Measurements from ENCODE around the gene ZNF595. TPM values are rescaled to one million over a fixed set of nuclear protein-coding genes. Genes with fewer than 3 reads are reported as not detected.
"Not testable (repeated sequence)": the region's sequence is repeated elsewhere in the genome, so short reads cannot be mapped to it uniquely, and the experiment has no call there.

ZNF595 gene
- total RNA-seq, 2 experiments from 2014 or later, result 1.6 to 1.9 TPM

DNA sequence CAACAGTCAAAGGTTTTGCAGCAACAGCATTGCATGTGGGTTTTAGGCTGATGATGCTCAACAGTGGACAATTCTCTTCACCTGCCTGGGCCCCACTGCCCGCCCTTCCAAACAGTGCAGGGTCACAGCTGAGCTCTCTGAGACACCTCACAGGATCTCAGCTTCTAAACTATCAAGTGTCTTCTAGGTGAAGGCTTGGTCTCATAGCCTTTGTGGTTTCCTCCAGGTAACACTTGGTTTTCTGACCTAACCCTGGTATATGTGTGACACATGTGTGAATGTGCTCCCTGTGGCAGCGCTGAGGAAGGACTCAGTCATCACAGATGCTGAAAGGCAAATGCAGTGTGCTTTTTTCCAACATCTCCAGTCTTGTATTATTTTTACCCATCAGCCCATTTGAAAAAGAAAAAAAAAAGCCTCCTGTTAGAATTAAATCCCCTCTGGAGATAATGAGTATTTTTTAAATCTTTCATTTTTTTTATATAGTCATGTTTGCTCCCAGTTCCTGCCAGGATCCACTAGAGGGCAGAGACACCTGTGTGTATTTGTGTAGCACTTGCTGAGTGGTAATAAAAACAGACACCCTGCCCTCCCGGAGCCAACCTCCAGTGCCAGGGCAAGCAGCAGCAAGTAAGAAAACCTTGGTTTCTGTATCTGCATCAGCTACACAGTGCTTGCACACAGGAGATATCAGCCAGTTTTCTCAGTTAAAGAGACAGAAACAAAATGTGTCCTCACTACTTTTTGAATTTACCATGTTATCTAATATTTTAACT, 24.2 kb upstream of the ZNF595 start:
- POLR2A ChIA-PET, result interaction anchor here (0.6 to 3.2 kb wide), 7 partner anchors 7 to 265 kb away, joined by 3 to 41 read pairs (median 4); no protein-coding TSS in a partner anchor
- H3K4me1 ChIP-seq (ENCODE audit: insufficient read depth, low read length, poor library complexity, severe bottlenecking); DNase-seq (ENCODE audit: low spot score); H3K9me2 ChIP-seq (ENCODE audit: insufficient read depth, low read length); H3K4me2 ChIP-seq (ENCODE audit: low read length); H3K4me3 ChIP-seq (ENCODE audit: low read depth, low read length, poor library complexity, severe bottlenecking); H2AFZ ChIP-seq (ENCODE audit: low read length); H3K27ac ChIP-seq (ENCODE audit: low read depth, low read length, poor library complexity, severe bottlenecking); H3K36me3 ChIP-seq (ENCODE audit: insufficient read depth, low read length); H3K79me2 ChIP-seq (ENCODE audit: insufficient read depth, low read depth, low read length); H4K20me1 ChIP-seq (ENCODE audit: insufficient read depth, low read length); H3K9me3 ChIP-seq (ENCODE audit: low read length); intact Hi-C loops (cut with micrococcal nuclease; ENCODE audit: unreplicated experiment): not testable (repeated sequence)
- CTCF ChIA-PET (ENCODE audit: unreplicated experiment), result interaction anchor here (1.0 to 1.6 kb wide), 6 partner anchors 8 to 28 kb away, joined by 3 to 6 read pairs (median 4); no protein-coding TSS in a partner anchor
- BruUV-seq (replicated peaks), result TSS peak; percentile 62

DNA sequence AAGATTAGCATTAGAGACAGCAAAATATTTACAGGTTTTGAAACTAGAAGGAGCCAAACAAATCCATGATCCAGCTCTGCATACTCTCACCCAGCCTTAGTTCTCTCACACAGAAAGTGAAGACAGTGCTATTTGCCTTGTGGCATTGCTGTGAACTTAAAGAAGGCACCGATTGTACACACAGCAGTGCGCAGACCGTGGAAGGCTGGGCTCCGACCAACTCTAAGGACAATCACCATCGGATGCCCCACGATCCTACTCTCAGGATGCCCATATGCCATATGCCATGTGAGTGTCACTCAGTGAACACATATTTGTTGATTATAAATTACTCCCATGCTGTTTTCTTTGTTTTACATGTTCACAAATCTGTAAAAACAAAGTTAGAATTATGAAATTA, 19.8 kb upstream of the ZNF595 start:
- H2AFZ ChIP-seq (ENCODE audit: low read length); CTCF ChIA-PET (ENCODE audit: unreplicated experiment); H3K79me2 ChIP-seq (ENCODE audit: insufficient read depth, low read depth, low read length); H3K4me3 ChIP-seq (ENCODE audit: low read depth, low read length, poor library complexity, severe bottlenecking); H3K4me2 ChIP-seq (ENCODE audit: low read length); H3K27ac ChIP-seq (ENCODE audit: low read depth, low read length, poor library complexity, severe bottlenecking); H3K36me3 ChIP-seq (ENCODE audit: insufficient read depth, low read length); DNase-seq (ENCODE audit: low spot score); H3K9me2 ChIP-seq (ENCODE audit: insufficient read depth, low read length); POLR2A ChIA-PET; intact Hi-C loops (cut with micrococcal nuclease; ENCODE audit: unreplicated experiment); H4K20me1 ChIP-seq (ENCODE audit: insufficient read depth, low read length); BruUV-seq (replicated peaks); H3K9me3 ChIP-seq (ENCODE audit: low read length): not testable (repeated sequence)
- H3K4me1 ChIP-seq (ENCODE audit: insufficient read depth, low read length, poor library complexity, severe bottlenecking), result peaks cover 22% of the 10 kb centered on the region

DNA sequence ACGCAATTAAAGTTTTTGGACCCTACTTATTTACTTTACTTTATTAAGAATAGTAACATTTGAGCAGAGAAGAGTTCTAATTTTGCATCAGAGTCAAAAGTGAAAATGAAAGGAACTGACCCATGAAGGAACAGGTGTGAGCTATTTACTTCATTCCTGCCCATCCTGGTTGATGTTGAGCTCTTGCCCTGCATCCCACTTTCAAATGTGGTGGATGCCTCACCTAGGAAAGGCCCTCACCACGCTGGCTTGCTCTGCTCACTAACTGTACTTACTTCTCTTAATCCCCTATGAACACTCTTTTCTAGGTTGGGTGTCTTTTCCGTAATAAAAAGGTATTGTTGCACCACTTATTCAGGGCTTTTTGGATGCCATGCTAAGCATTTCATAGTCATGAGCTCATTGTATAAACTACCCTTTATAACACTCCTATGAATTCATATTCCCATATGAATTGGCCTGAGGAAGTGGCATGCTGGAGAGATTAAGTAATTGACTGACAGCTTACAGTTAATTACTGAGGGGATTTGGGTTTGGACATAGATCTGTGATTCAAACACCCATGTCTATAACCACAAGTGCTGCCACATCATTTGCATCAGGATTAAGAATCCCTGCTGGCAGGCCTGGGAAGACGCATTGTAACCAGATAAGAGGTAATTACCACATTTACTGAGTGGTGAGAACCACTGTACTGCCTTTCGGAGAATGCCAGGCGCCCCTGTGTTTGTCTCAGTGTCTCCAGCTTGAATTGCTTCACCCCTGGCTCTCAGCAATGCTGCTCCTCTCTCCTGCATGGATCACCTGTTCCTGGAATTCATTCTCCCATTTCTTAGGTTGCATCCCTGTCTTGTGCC, 16.3 kb upstream of the ZNF595 start:
- BruUV-seq (replicated peaks), result not testable (repeated sequence)

DNA sequence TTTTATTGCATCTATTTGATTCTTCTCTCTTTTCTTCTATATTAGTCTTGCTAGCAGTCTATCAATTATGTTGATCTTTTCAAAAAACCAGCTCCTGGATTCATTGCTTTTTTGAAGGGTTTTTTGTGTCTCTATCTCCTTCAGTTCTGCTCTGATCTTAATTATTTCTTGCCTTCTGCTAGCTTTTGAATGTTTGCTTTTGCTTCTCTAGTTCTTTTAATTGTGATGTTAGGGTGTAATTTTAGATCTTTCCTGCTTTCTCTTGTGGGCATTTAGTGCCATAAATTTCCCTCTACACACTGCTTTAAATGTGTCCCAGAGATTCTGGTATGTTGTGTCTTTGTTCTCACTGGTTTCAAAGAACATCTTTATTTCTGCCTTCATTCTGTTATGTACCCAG, 14.9 kb upstream of the ZNF595 start:
- POLR2A ChIA-PET, result interaction anchor here (1.9 to 6.4 kb wide), 2 partner anchors 14 to 25 kb away, joined by 7 to 359 read pairs; partner anchors contain the start of gene ZNF595
- H3K36me3 ChIP-seq (ENCODE audit: insufficient read depth, low read length); H3K4me3 ChIP-seq (ENCODE audit: low read depth, low read length, poor library complexity, severe bottlenecking); BruUV-seq (replicated peaks); H3K4me2 ChIP-seq (ENCODE audit: low read length); DNase-seq (ENCODE audit: low spot score); H4K20me1 ChIP-seq (ENCODE audit: insufficient read depth, low read length); intact Hi-C loops (cut with micrococcal nuclease; ENCODE audit: unreplicated experiment); H2AFZ ChIP-seq (ENCODE audit: low read length); H3K9me2 ChIP-seq (ENCODE audit: insufficient read depth, low read length); H3K9me3 ChIP-seq (ENCODE audit: low read length); H3K27ac ChIP-seq (ENCODE audit: low read depth, low read length, poor library complexity, severe bottlenecking); H3K79me2 ChIP-seq (ENCODE audit: insufficient read depth, low read depth, low read length): not testable (repeated sequence)
- H3K4me1 ChIP-seq (ENCODE audit: insufficient read depth, low read length, poor library complexity, severe bottlenecking), result peaks cover 25% of the 10 kb centered on the region
- CTCF ChIA-PET (ENCODE audit: unreplicated experiment), result interaction anchor here (2.1 to 3.0 kb wide), 2 partner anchors 9 to 11 kb away, joined by 4 to 13 read pairs; no protein-coding TSS in a partner anchor

More for the DNA sequence above, 16.3 kb upstream of the ZNF595 start:
- H3K9me3 ChIP-seq (ENCODE audit: low read length); intact Hi-C loops (cut with micrococcal nuclease; ENCODE audit: unreplicated experiment); H4K20me1 ChIP-seq (ENCODE audit: insufficient read depth, low read length); H3K9me2 ChIP-seq (ENCODE audit: insufficient read depth, low read length); H2AFZ ChIP-seq (ENCODE audit: low read length); H3K79me2 ChIP-seq (ENCODE audit: insufficient read depth, low read depth, low read length); H3K36me3 ChIP-seq (ENCODE audit: insufficient read depth, low read length): not testable (repeated sequence)
- ChIA-PET POLR2A (interaction anchor here (1.9 to 6.4 kb wide), 4 partner anchors 9 to 26 kb away, joined by 7 to 359 read pairs (median 12); partner anchors contain the start of gene ZNF595), CTCF (ENCODE audit: unreplicated experiment) (interaction anchor here (0.7 to 3.0 kb wide), 5 partner anchors 9 to 21 kb away, joined by 3 to 15 read pairs (median 4); no protein-coding TSS in a partner anchor)
- H3K27ac ChIP-seq (ENCODE audit: low read depth, low read length, poor library complexity, severe bottlenecking), result peak overlapping the region; percentile 82
- DNase-seq (ENCODE audit: low spot score), result peak; percentile 34
- H3K4me1 ChIP-seq (ENCODE audit: insufficient read depth, low read length, poor library complexity, severe bottlenecking), result peaks cover 22% of the 10 kb centered on the region
- H3K4me2 ChIP-seq (ENCODE audit: low read length), result peak overlapping the region; percentile 65
- peak overlapping the region; percentile 44 for H3K4me3 ChIP-seq (ENCODE audit: low read depth, low read length, poor library complexity, severe bottlenecking)

DNA sequence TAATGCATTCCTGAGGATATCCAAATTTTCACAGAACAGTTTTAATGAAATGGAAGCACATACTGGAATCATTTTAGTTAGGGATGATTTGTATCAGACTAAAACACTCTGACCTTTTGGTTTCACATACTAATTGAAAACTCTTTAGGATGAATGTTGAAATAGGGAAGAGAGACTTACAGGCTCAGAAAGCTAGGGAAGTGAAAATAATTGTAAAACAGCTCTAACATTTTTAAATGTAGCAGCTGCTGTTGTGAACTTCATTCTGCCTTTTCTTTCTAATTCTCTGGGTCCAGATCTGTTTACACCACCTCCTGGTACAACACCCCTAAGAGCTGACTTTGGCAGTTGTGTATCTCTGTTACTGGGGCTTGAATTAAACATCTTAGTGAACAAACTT, 9.7 kb upstream of the ZNF595 start:
- TSS peak; percentile 17 for BruUV-seq (replicated peaks)
- CTCF ChIA-PET (ENCODE audit: unreplicated experiment), result interaction anchor here (0.5 to 2.1 kb wide), 4 partner anchors 8 to 20 kb away, joined by 3 to 8 read pairs (median 4); no protein-coding TSS in a partner anchor

DNA sequence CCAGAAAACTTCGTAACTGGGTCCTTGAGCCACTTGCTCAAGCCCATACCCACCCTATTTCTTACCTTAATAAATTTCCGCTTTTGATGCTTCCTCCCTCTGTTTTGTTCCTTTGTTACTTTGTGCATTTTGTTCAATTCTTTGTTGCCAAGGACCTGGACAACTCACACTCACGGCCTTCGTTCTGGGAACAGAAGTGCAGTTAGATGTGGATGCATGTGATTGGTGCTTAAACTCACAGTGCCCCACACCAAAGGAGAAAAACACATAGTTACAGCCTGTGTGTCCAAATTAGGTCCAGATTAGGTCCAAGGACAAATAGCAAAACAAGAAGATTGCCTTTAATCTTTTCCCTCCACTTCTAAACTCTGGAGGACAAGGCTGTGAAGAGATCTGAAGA, 1.9 kb upstream of the ZNF595 start:
- H3K36me3 ChIP-seq (ENCODE audit: insufficient read depth, low read length); H3K9me2 ChIP-seq (ENCODE audit: insufficient read depth, low read length); H3K79me2 ChIP-seq (ENCODE audit: insufficient read depth, low read depth, low read length); H2AFZ ChIP-seq (ENCODE audit: low read length); H4K20me1 ChIP-seq (ENCODE audit: insufficient read depth, low read length); intact Hi-C loops (cut with micrococcal nuclease; ENCODE audit: unreplicated experiment); H3K9me3 ChIP-seq (ENCODE audit: low read length): not testable (repeated sequence)
- H3K4me3 ChIP-seq (ENCODE audit: low read depth, low read length, poor library complexity, severe bottlenecking), result peak overlapping the region; percentile 45
- POLR2A ChIA-PET, result interaction anchor here (0.9 to 15.6 kb wide), 6 partner anchors 5 to 23 kb away, joined by 3 to 359 read pairs (median 18); partner anchors contain the start of gene ZNF595
- H3K4me2 ChIP-seq (ENCODE audit: low read length), result peak overlapping the region; percentile 43
- H3K27ac ChIP-seq (ENCODE audit: low read depth, low read length, poor library complexity, severe bottlenecking), result peak overlapping the region; percentile 79
- DNase-seq (ENCODE audit: low spot score), result peak; percentile 12
- BruUV-seq (replicated peaks), result TSS peak; percentile 93
- H3K4me1 ChIP-seq (ENCODE audit: insufficient read depth, low read length, poor library complexity, severe bottlenecking), result peaks cover 17% of the 10 kb centered on the region
- CTCF ChIA-PET (ENCODE audit: unreplicated experiment), result interaction anchor here (1.0 kb wide), 1 partner anchor 8 kb away, joined by 8 read pairs; no protein-coding TSS in a partner anchor

More for the DNA sequence above, 9.7 kb upstream of the ZNF595 start:
- H4K20me1 ChIP-seq (ENCODE audit: insufficient read depth, low read length); H2AFZ ChIP-seq (ENCODE audit: low read length); H3K9me3 ChIP-seq (ENCODE audit: low read length); H3K4me3 ChIP-seq (ENCODE audit: low read depth, low read length, poor library complexity, severe bottlenecking); H3K36me3 ChIP-seq (ENCODE audit: insufficient read depth, low read length); H3K4me1 ChIP-seq (ENCODE audit: insufficient read depth, low read length, poor library complexity, severe bottlenecking); H3K9me2 ChIP-seq (ENCODE audit: insufficient read depth, low read length); DNase-seq (ENCODE audit: low spot score); H3K79me2 ChIP-seq (ENCODE audit: insufficient read depth, low read depth, low read length); intact Hi-C loops (cut with micrococcal nuclease; ENCODE audit: unreplicated experiment): not testable (repeated sequence)
- Histone ChIP-seq H3K4me2 (ENCODE audit: low read length) (peak overlapping the region; percentile 32), H3K27ac (ENCODE audit: low read depth, low read length, poor library complexity, severe bottlenecking) (peak overlapping the region; percentile 35)
- POLR2A ChIA-PET, result interaction anchor here (0.6 to 10.3 kb wide), 7 partner anchors 8 to 418 kb away, joined by 3 to 297 read pairs (median 8); partner anchors contain the start of gene ZNF595

All from OCI-LY7 (cell line).